ENCODE results near the gene CASP10.
"Not testable (repeated sequence)": the region's sequence is repeated elsewhere in the genome, so short reads cannot be mapped to it uniquely, and the experiment has no call there.

Gene CASP10

DNA sequence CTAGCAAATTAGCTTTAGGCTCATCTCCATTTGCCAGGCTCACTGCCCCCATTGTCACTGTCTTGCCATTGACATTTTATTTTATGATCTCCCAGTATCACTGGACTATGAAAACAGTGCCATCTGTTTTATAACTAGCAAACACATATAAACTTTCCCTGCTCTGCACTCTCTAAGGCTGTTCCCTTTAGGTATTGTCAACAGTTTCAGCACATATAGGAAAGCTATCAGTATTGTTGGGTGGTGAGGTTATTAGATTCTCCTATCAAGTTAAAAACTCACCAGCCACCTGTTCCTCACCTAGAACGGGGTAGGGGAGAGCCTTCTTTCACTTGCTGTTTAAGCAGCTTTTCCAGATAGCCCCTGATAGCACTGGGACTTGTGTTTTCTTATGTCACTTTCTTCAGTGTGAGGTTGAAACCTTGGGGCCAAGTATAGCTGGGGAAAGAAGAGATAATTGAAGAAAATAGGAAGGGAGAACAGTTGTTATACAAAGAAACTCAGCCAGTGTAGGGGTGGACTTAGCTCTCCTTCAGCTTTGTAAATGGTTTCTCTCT, 34.4 kb upstream of the CASP10 start:
- TF ChIP-seq POLR2A (IDR thresholded peaks at IDR 0.05; ENCODE audit: low read depth, low read length) (no peak), TAF1 (IDR thresholded peaks at IDR 0.05; ENCODE audit: borderline replicate concordance, low read depth, low read length) (no peak), POLR2AphosphoS5 (IDR thresholded peaks at IDR 0.05; ENCODE audit: low read depth, low read length) (no peak)
- DNase-seq (ENCODE audit: insufficient read length) (no peak), FAIRE-seq (no peak)

DNA sequence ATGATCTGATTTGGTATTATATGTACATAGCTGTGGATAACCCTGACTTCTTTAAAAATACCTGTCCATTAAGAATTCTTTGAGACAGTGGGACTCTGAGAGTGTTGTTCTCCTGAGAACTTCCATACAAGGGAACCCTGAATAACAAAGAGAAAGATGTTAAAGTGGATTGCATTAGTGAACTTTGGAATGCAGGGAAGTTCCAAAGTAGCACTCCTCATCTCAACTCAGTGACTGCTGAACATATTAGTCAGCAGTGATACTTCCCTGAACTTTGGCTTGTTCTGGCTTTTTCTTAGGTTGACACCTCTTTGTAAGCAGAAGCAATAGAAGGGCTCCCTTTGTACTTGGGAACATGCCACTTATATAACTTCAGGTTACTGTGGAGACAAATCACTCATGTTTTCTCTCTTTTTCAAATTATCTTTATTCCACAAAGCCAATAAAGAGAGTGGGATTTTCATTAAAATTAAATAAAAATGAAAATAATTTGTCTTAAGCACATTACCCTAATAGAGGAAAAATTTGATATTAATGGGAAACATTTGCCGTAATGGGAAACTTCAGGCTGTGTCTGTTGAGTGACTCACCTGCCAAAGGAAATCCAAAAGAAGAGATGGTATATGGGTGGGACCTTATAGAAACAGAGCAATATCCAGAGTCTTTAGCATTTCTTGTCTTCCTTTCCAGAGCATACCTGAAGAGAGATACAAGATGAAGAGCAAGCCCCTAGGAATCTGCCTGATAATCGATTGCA, 33.7 kb upstream of the CASP10 start:
- no peak for FAIRE-seq
- TF ChIP-seq POLR2AphosphoS5 (IDR thresholded peaks at IDR 0.05; ENCODE audit: low read depth, low read length) (no peak), TAF1 (IDR thresholded peaks at IDR 0.05; ENCODE audit: borderline replicate concordance, low read depth, low read length) (no peak), POLR2A (IDR thresholded peaks at IDR 0.05; ENCODE audit: low read depth, low read length) (no peak)
- DNase-seq (ENCODE audit: insufficient read length), result no peak

DNA sequence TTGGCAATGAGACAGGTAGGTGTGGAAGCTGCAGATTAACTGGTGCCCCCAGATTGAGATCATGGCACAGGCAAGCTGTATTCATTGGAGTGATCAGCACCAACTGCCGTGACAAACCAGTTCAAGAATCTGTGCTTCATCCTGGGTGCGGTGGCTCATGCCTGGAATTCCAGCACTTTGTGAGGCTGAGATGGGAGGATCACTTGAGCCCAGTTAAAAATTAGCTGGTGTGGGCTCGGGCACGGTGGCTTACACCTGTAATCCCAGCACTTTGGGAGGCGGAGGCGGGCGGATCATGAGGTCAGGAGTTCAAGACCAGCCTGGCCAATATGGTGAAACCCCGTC, 33.1 kb upstream of the CASP10 start:
- FAIRE-seq; DNase-seq (ENCODE audit: insufficient read length): not testable (repeated sequence)

DNA sequence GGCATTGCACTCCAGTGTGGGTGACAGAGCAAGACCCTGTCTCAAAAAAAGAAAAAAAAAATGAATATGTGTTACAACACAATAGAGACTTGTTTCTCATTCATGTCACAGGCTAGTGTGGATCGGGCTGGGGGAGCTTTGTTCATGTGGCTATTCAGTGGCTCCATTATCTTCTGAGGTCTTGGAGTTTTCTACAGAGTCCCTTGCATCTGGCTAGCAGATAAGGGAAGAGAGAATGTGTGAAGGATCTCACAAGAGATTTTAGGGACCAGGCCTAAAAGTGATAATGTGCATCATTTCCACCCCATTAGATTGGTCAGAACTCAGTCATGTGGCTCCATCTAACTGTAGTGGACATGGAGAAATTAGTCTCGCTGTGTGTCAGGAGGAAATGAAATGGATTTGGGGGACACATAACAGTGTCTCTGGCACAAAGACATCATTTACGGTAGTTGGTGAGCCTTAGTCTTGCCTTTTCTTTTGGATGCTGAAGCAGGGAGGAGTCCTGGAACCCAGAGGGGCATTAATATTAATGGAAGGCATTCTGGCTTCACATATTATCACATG, 32.4 kb upstream of the CASP10 start:
- DNase-seq (ENCODE audit: insufficient read length) (no peak), FAIRE-seq (no peak)
- TF ChIP-seq POLR2A (IDR thresholded peaks at IDR 0.05; ENCODE audit: low read depth, low read length), result no peak
- no peak for TF ChIP-seq TAF1 (IDR thresholded peaks at IDR 0.05; ENCODE audit: borderline replicate concordance, low read depth, low read length)
- no peak for TF ChIP-seq POLR2AphosphoS5 (IDR thresholded peaks at IDR 0.05; ENCODE audit: low read depth, low read length)

DNA sequence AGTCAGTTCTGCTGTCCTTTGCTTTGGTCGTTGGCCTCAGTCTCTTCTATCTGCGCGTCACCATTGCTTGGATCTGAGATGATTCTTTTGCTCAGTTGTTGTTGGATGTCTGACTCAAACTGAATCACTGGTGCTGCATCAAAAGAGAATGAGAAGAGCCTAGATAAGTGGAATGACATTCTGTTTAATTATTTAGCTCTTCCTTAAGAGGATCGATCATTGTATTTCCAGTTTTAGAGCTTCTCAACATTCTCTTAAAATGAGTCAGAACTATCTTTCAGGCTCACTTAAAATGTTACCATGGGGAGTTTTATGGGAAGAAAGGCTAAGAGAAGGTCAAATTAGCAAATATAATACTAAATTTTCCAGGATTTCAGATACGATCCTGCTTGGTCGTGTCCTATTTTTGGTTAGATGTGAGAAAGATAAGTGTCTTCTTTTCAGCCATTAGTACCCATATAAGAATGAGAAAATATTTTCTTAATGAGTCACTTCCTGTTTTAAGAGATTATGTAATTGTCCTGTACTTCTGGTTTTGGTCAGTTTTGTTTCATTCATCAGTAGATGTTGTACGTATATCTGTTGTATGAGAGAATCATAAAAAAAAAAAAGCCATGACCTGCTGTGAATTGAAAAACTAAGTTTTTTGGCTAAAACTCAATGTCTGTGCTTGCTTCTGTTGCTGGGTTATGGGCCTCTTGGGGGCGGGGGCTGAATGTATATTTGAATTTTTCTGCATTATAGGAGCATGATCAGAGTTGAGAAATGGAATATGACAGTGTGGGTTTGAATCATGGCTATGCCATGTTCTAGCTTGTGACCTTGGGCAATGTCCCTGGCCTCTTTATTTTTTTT, 31.6 kb upstream of the CASP10 start:
- FAIRE-seq (no peak), DNase-seq (ENCODE audit: insufficient read length) (no peak)

DNA sequence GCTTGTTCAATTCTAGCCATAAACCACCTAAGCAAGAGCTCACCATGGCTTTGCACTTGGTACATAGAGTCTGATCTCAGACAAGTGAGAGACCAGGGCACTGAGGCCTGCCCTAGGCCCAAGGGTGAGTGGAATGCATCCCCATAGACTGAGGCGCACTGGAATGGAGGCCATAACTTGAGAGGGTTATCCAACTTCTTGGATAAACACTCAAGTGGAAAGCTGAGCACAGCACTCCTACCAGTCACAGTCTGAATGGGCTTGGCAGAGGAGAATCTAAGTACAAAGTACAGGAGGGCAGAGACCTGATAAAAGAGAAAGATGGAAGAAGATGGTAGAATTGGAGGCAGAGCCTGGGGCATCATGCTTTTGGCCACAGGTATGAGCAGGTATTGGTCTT, 30.4 kb upstream of the CASP10 start:
- FAIRE-seq, result no peak
- no peak for DNase-seq (ENCODE audit: insufficient read length)
- TF ChIP-seq TAF1 (IDR thresholded peaks at IDR 0.05; ENCODE audit: borderline replicate concordance, low read depth, low read length) (no peak), POLR2A (IDR thresholded peaks at IDR 0.05; ENCODE audit: low read depth, low read length) (no peak), POLR2AphosphoS5 (IDR thresholded peaks at IDR 0.05; ENCODE audit: low read depth, low read length) (no peak)

More for the DNA sequence above, 31.6 kb upstream of the CASP10 start:
- TF ChIP-seq POLR2A (IDR thresholded peaks at IDR 0.05; ENCODE audit: low read depth, low read length), result no peak
- no peak for TF ChIP-seq TAF1 (IDR thresholded peaks at IDR 0.05; ENCODE audit: borderline replicate concordance, low read depth, low read length)
- TF ChIP-seq POLR2AphosphoS5 (IDR thresholded peaks at IDR 0.05; ENCODE audit: low read depth, low read length), result no peak

DNA sequence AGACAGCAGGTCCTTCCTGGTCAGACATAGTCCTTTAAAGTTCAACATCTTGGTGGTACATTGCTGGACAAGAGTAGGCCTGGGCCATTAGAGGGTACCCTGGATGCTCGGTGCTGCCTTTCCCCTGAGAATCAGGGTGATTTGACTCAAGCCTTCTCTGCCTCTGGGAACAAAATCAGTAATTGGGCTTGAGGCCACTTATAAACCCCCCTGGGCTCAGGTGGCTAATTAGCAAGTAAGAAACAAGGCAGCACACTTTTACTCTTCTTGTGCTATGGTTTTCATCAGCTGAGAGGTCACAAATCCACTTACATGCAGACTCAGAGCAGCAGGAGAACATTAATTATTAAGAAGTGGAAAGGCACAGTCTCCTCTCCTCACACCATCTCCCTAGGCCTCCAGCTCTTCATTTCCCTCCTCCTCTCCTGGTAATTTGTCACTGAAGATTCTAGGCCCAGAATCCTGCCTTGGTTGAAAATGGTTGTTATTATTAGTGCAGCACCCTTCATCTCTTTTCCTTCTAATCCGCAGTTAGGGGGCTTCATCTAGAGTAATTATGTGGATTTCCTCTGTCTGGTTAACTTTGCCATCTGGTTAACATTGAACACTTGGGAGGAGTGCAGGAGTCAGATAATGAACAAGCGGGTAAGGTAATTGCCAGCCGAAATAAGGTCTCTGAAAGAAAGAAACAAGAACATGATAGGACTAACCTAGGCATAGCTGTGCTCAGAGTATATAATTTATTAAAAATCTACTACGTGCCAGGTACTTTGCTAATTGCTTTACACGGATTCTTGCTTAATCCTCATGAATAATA, 29.7 kb upstream of the CASP10 start:
- TF ChIP-seq POLR2A (IDR thresholded peaks at IDR 0.05; ENCODE audit: low read depth, low read length) (no peak), TAF1 (IDR thresholded peaks at IDR 0.05; ENCODE audit: borderline replicate concordance, low read depth, low read length) (no peak)
- no peak for FAIRE-seq
- DNase-seq (ENCODE audit: insufficient read length), result no peak

DNA sequence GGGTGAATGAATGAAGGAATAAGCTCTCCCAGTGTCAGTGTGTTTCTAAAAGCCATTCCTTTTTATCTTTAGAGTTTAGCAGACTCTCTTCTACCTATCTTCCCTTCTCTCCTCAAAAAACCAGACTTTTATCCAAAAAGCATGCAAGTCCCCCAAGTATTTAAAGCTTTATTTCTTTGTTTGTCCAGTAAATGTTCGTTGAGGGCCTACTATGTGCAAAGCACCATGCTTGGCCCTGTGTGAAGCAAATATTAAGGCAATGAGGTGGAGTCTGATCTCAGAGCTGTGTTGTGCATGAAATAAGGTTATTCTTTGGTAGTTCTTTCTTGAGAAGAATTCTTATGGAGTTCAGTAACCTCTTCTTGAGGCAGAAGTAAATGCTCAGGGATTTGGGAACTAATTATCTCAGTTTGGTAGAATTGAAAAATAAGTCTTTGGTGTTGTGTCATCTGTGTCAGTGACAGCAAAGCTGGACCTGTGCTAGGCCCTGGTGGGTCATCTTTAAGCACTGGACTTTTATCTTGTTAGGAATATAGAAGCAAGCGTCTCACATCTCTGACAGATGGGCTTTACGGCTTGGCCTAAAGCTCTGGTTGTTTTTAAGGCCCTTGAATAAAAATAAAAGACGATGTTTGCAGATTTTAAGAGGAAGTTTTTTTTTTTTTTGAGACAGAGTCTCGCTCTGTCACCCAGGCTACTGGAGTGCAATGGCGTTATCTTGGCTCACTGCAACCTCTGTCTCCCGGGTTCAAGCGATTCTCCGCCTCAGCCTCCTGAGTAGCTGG, 28.1 kb upstream of the CASP10 start:
- no peak for DNase-seq (ENCODE audit: insufficient read length)
- TF ChIP-seq POLR2A (IDR thresholded peaks at IDR 0.05; ENCODE audit: low read depth, low read length) (no peak), TAF1 (IDR thresholded peaks at IDR 0.05; ENCODE audit: borderline replicate concordance, low read depth, low read length) (no peak), POLR2AphosphoS5 (IDR thresholded peaks at IDR 0.05; ENCODE audit: low read depth, low read length) (no peak)
- no peak for FAIRE-seq

DNA sequence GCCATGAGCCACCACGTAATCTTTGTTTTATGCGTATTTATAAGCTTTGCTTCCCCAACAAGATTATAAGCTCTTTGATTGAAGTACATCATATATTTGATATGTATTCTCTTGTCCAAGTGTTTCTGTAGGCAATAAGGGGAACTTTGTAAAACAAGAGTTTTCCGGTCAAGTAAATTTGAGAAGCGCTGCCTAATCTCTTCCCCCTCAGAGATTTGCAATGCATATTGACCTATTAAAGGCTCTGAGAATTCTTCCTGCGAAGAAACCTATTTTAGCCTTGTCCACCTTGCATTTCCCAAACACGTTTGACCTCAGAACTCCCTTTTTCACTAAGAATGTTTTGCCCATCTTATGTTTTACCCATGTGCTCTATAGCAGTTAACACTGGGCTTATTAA, 26.9 kb upstream of the CASP10 start:
- TF ChIP-seq POLR2A (IDR thresholded peaks at IDR 0.05; ENCODE audit: low read depth, low read length) (no peak), POLR2AphosphoS5 (IDR thresholded peaks at IDR 0.05; ENCODE audit: low read depth, low read length) (no peak), TAF1 (IDR thresholded peaks at IDR 0.05; ENCODE audit: borderline replicate concordance, low read depth, low read length) (no peak)
- FAIRE-seq, result no peak

DNA sequence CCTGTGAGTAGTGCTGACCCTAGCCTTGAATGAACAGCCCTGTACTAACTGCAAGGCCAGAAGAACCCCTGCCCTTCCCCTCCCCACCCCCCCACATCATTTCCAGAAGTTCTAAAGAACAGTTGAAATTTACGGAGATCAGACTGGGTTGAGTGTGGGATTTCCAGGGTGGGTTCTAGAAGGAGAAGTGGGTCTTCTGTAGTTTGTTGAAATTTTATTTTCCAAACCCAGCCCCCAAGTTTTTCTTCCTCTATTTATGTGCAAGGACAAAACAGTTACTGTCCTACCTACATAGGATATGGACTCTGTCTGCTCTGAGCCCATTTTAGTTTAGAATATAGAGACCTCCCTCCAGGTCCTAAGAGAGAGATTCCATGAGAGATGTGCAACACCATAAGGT, 26.3 kb upstream of the CASP10 start:
- DNase-seq (ENCODE audit: insufficient read length), result no peak
- TF ChIP-seq TAF1 (IDR thresholded peaks at IDR 0.05; ENCODE audit: borderline replicate concordance, low read depth, low read length) (no peak), POLR2AphosphoS5 (IDR thresholded peaks at IDR 0.05; ENCODE audit: low read depth, low read length) (no peak), POLR2A (IDR thresholded peaks at IDR 0.05; ENCODE audit: low read depth, low read length) (no peak)

More for the DNA sequence above, 26.9 kb upstream of the CASP10 start:
- no peak for DNase-seq (ENCODE audit: insufficient read length)

More for the DNA sequence above, 26.3 kb upstream of the CASP10 start:
- FAIRE-seq, result no peak

All from GM12892 (cell line).